ENCODE results near the gene TMEM45A.

Gene TMEM45A

GRCh38 chr3:100517276-100517675 is 24.9 kb downstream of the TMEM45A start:
- Histone ChIP-seq H3K4me1 (ENCODE audit: control insufficient read depth, insufficient read depth, low read length) (no peaks in the 10 kb centered on the region), H3K4me3 (ENCODE audit: low read depth, low read length) (no peak overlapping the region), H3K27ac (ENCODE audit: low read depth, low read length) (no peak overlapping the region), H3K27me3 (ENCODE audit: control insufficient read depth, insufficient read depth, low read length) (no peaks in the 10 kb centered on the region), H3K9ac (ENCODE audit: low read depth, low read length) (no peak overlapping the region), H3K9me3 (ENCODE audit: control insufficient read depth, insufficient read depth, low read length) (no peaks in the 10 kb centered on the region), H3K36me3 (ENCODE audit: control insufficient read depth, insufficient read depth, low read length) (no peaks in the 10 kb centered on the region)

GRCh38 chr3:100518244-100518643 is 25.8 kb downstream of the TMEM45A start:
- Histone ChIP-seq H3K9ac (ENCODE audit: low read depth, low read length) (no peak overlapping the region), H3K36me3 (ENCODE audit: control insufficient read depth, insufficient read depth, low read length) (no peaks in the 10 kb centered on the region), H3K4me1 (ENCODE audit: control insufficient read depth, insufficient read depth, low read length) (no peaks in the 10 kb centered on the region), H3K27ac (ENCODE audit: low read depth, low read length) (no peak overlapping the region), H3K27me3 (ENCODE audit: control insufficient read depth, insufficient read depth, low read length) (no peaks in the 10 kb centered on the region), H3K4me3 (ENCODE audit: low read depth, low read length) (no peak overlapping the region), H3K9me3 (ENCODE audit: control insufficient read depth, insufficient read depth, low read length) (no peaks in the 10 kb centered on the region)

- Histone ChIP-seq H3K4me1 (ENCODE audit: control insufficient read depth, insufficient read depth, low read length) (no peaks in the 10 kb centered on the region), H3K4me3 (ENCODE audit: low read depth, low read length) (no peak overlapping the region), H3K27me3 (ENCODE audit: control insufficient read depth, insufficient read depth, low read length) (no peaks in the 10 kb centered on the region), H3K36me3 (ENCODE audit: control insufficient read depth, insufficient read depth, low read length) (no peaks in the 10 kb centered on the region), H3K27ac (ENCODE audit: low read depth, low read length) (no peak overlapping the region), H3K9me3 (ENCODE audit: control insufficient read depth, insufficient read depth, low read length) (no peaks in the 10 kb centered on the region), H3K9ac (ENCODE audit: low read depth, low read length) (no peak overlapping the region)
Measured at GRCh38 chr3:100518983-100519382, 26.6 kb downstream of the TMEM45A start.

GRCh38 chr3:100521439-100521845 is 29.0 kb downstream of the TMEM45A start:
- Histone ChIP-seq H3K27me3 (ENCODE audit: control insufficient read depth, insufficient read depth, low read length) (no peaks in the 10 kb centered on the region), H3K9me3 (ENCODE audit: control insufficient read depth, insufficient read depth, low read length) (no peaks in the 10 kb centered on the region), H3K27ac (ENCODE audit: low read depth, low read length) (no peak overlapping the region), H3K4me1 (ENCODE audit: control insufficient read depth, insufficient read depth, low read length) (no peaks in the 10 kb centered on the region), H3K4me3 (ENCODE audit: low read depth, low read length) (no peak overlapping the region), H3K36me3 (ENCODE audit: control insufficient read depth, insufficient read depth, low read length) (no peaks in the 10 kb centered on the region), H3K9ac (ENCODE audit: low read depth, low read length) (no peak overlapping the region)

- Histone ChIP-seq H3K27ac (ENCODE audit: low read depth, low read length) (no peak overlapping the region), H3K9me3 (ENCODE audit: control insufficient read depth, insufficient read depth, low read length) (no peaks in the 10 kb centered on the region)
Measured at GRCh38 chr3:100522125-100522524, 29.7 kb downstream of the TMEM45A start.

GRCh38 chr3:100523050-100523760 is 30.8 kb downstream of the TMEM45A start:
- H3K27ac ChIP-seq (ENCODE audit: low read depth, low read length): no peak overlapping the region
- no peak overlapping the region for H3K9ac ChIP-seq (ENCODE audit: low read depth, low read length)
- no peaks in the 10 kb centered on the region for H3K27me3 ChIP-seq (ENCODE audit: control insufficient read depth, insufficient read depth, low read length)
- H3K4me3 ChIP-seq (ENCODE audit: low read depth, low read length): no peak overlapping the region
- no peaks in the 10 kb centered on the region for H3K9me3 ChIP-seq (ENCODE audit: control insufficient read depth, insufficient read depth, low read length)
- no peaks in the 10 kb centered on the region for H3K36me3 ChIP-seq (ENCODE audit: control insufficient read depth, insufficient read depth, low read length)
- no peaks in the 10 kb centered on the region for H3K4me1 ChIP-seq (ENCODE audit: control insufficient read depth, insufficient read depth, low read length)

More at GRCh38 chr3:100522125-100522524, 29.7 kb downstream of the TMEM45A start:
- Histone ChIP-seq H3K27me3 (ENCODE audit: control insufficient read depth, insufficient read depth, low read length) (no peaks in the 10 kb centered on the region), H3K36me3 (ENCODE audit: control insufficient read depth, insufficient read depth, low read length) (no peaks in the 10 kb centered on the region), H3K9ac (ENCODE audit: low read depth, low read length) (no peak overlapping the region), H3K4me3 (ENCODE audit: low read depth, low read length) (no peak overlapping the region), H3K4me1 (ENCODE audit: control insufficient read depth, insufficient read depth, low read length) (no peaks in the 10 kb centered on the region)

- no peaks in the 10 kb centered on the region for H3K9me3 ChIP-seq (ENCODE audit: control insufficient read depth, insufficient read depth, low read length)
- H3K36me3 ChIP-seq (ENCODE audit: control insufficient read depth, insufficient read depth, low read length): no peaks in the 10 kb centered on the region
- H3K27ac ChIP-seq (ENCODE audit: low read depth, low read length): no peak overlapping the region
- no peak overlapping the region; the same call in 1 of the 2 replicates for H3K9ac ChIP-seq (ENCODE audit: low read depth, low read length)
- no peaks in the 10 kb centered on the region for H3K27me3 ChIP-seq (ENCODE audit: control insufficient read depth, insufficient read depth, low read length)
- H3K4me3 ChIP-seq (ENCODE audit: low read depth, low read length): no peak overlapping the region
- no peaks in the 10 kb centered on the region for H3K4me1 ChIP-seq (ENCODE audit: control insufficient read depth, insufficient read depth, low read length)
Measured at GRCh38 chr3:100525753-100526612, 33.6 kb downstream of the TMEM45A start.

- Histone ChIP-seq H3K27ac (ENCODE audit: low read depth, low read length) (no peak overlapping the region), H3K9me3 (ENCODE audit: control insufficient read depth, insufficient read depth, low read length) (no peaks in the 10 kb centered on the region), H3K36me3 (ENCODE audit: control insufficient read depth, insufficient read depth, low read length) (no peaks in the 10 kb centered on the region), H3K27me3 (ENCODE audit: control insufficient read depth, insufficient read depth, low read length) (no peaks in the 10 kb centered on the region), H3K4me1 (ENCODE audit: control insufficient read depth, insufficient read depth, low read length) (no peaks in the 10 kb centered on the region), H3K4me3 (ENCODE audit: low read depth, low read length) (no peak overlapping the region), H3K9ac (ENCODE audit: low read depth, low read length) (no peak overlapping the region)
Measured at GRCh38 chr3:100526613-100527346, 34.4 kb downstream of the TMEM45A start.

- H3K4me3 ChIP-seq (ENCODE audit: low read depth, low read length): no peak overlapping the region
- no peaks in the 10 kb centered on the region for H3K9me3 ChIP-seq (ENCODE audit: control insufficient read depth, insufficient read depth, low read length)
- 0 out of 2 replicates have a peak, but pooled peaks cover 4% of the 10 kb centered on the region for H3K4me1 ChIP-seq (ENCODE audit: control insufficient read depth, insufficient read depth, low read length)
- H3K36me3 ChIP-seq (ENCODE audit: control insufficient read depth, insufficient read depth, low read length): no peaks in the 10 kb centered on the region
- no peak overlapping the region for H3K9ac ChIP-seq (ENCODE audit: low read depth, low read length)
- no peak overlapping the region for H3K27ac ChIP-seq (ENCODE audit: low read depth, low read length)
- H3K27me3 ChIP-seq (ENCODE audit: control insufficient read depth, insufficient read depth, low read length): no peaks in the 10 kb centered on the region
Measured at GRCh38 chr3:100527347-100527735, 34.9 kb downstream of the TMEM45A start.

GRCh38 chr3:100531093-100531492 is 38.7 kb downstream of the TMEM45A start:
- no peak overlapping the region for H3K9ac ChIP-seq (ENCODE audit: low read depth, low read length)
- H3K9me3 ChIP-seq (ENCODE audit: control insufficient read depth, insufficient read depth, low read length): no peaks in the 10 kb centered on the region
- H3K4me1 ChIP-seq (ENCODE audit: control insufficient read depth, insufficient read depth, low read length): 0 out of 2 replicates have a peak, but pooled peaks cover 6% of the 10 kb centered on the region
- H3K4me3 ChIP-seq (ENCODE audit: low read depth, low read length): no peak overlapping the region
- no peaks in the 10 kb centered on the region for H3K27me3 ChIP-seq (ENCODE audit: control insufficient read depth, insufficient read depth, low read length)
- no peak overlapping the region for H3K27ac ChIP-seq (ENCODE audit: low read depth, low read length)
- H3K36me3 ChIP-seq (ENCODE audit: control insufficient read depth, insufficient read depth, low read length): no peaks in the 10 kb centered on the region

Measured in HUES48 (cell line).